Mammary epithelial cell (primary cell): ENCODE data around the gene ADAMTS3.

ENCODE experiments used
- EZH2 ChIP-seq: IDR thresholded peaks from 2 replicates; pipeline ENCODE4 v1.6.1; 2012; ENCODE audit warnings: low read length, inconsistent platforms, borderline replicate concordance
- TF ChIP-seq, protein P1 (sequence below), 2 donors: IDR thresholded peaks in 1 of 2; conservative IDR thresholded peaks in 1 of 2; 2 replicates each; pipeline ENCODE4 v1.5.1; 2011 to 2012; ENCODE audit warnings: inconsistent platforms in 2 of 2, low read length in 2 of 2, mild to moderate bottlenecking in 2 of 2, control low read depth in 1 of 2, low read depth in 1 of 2; ENCODE audit not compliant: insufficient read depth in 1 of 2; ENCODE audit errors: extremely low read depth in 1 of 2

DNA sequence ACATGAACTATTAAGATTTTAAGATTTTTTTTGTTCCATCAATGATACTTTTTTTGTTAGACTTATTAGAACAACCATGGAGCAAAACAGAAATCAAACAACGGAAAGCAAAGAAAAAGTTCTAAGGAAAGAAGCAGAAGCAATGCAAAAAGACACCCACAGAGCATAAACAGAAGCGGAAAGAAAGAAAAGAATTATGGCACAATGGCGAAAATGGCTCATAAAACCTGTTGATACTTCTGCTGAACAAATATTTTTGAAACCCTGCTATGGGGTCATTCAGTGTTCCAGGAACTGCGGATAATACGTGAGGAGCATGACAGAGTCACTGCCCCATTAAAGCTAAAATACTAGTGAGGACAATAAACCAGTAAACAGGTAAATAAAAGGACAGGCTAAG, 138.0 kb downstream of the ADAMTS3 start:
- TF ChIP-seq, protein P1, sequence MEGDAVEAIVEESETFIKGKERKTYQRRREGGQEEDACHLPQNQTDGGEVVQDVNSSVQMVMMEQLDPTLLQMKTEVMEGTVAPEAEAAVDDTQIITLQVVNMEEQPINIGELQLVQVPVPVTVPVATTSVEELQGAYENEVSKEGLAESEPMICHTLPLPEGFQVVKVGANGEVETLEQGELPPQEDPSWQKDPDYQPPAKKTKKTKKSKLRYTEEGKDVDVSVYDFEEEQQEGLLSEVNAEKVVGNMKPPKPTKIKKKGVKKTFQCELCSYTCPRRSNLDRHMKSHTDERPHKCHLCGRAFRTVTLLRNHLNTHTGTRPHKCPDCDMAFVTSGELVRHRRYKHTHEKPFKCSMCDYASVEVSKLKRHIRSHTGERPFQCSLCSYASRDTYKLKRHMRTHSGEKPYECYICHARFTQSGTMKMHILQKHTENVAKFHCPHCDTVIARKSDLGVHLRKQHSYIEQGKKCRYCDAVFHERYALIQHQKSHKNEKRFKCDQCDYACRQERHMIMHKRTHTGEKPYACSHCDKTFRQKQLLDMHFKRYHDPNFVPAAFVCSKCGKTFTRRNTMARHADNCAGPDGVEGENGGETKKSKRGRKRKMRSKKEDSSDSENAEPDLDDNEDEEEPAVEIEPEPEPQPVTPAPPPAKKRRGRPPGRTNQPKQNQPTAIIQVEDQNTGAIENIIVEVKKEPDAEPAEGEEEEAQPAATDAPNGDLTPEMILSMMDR (conservative IDR thresholded peaks at IDR 0.05 in 1 of 2, IDR thresholded peaks at IDR 0.05 in 1 of 2; ENCODE audit: extremely low read depth in 1 of 2, insufficient read depth in 1 of 2, low read depth in 1 of 2, low read length in 2 of 2), result no peak
- TF ChIP-seq EZH2, result no peak
